ENCODE data around the gene FARS2.

- TF ChIP-seq CTCF (IDR thresholded peaks at IDR 0.05): no peak
- no peak for TF ChIP-seq POLR2AphosphoS5 (IDR thresholded peaks at IDR 0.05)
Observed at GRCh38 chr6:5583528-5583927, 322.2 kb downstream of the FARS2 start.
